A673 (cell line): Measurements from ENCODE around the gene CAPN10. TPM values are rescaled to one million over a fixed set of nuclear protein-coding genes. Genes with fewer than 3 reads are reported as not detected.

Experiments
- BruUV-seq: library from RNA; stranded (reverse); fragments of 400-500 nt; replicated peaks from 2 replicates; lab custom pipeline; 2021; lab: Mats Ljungman, UMichigan
- CTCF ChIA-PET: fragments of 300-600 bp; sonication (Branson Sonifier 250); formaldehyde crosslinking; loops from one replicate; lab custom pipeline; 2022; ENCODE audit warnings: antibody characterized with exemption; lab: Charles Lee
- POLR2A ChIA-PET: fragments of 300-600 bp; sonication (Branson Sonifier 250); formaldehyde crosslinking; loops from one replicate; lab custom pipeline; 2022; ENCODE audit warnings: antibody characterized with exemption; ENCODE audit not compliant: low non-redundant PET; lab: Charles Lee
- DNase-seq: peaks from one replicate; pipeline ENCODE4 v3.0.0-alpha.2; 2015; ENCODE audit warnings: low spot score
- H3K27ac ChIP-seq: fragments of 200-600 bp; sonication (generic); 2 replicates; pipeline ENCODE4 v1.5.1; 2016; ENCODE audit warnings: mixed run types, low read depth, mild to moderate bottlenecking, mixed read lengths, antibody characterized with exemption, low read length; ENCODE audit not compliant: poor library complexity, severe bottlenecking
- H3K27me3 ChIP-seq: fragments of 200-600 bp; sonication (generic); replicated peaks from 2 replicates; pipeline ENCODE4 v1.6.1; 2017; ENCODE audit warnings: mixed run types, low read depth, mild to moderate bottlenecking, mixed read lengths, antibody characterized with exemption, low read length; ENCODE audit not compliant: insufficient read depth, poor library complexity
- H3K36me3 ChIP-seq: fragments of 200-600 bp; sonication (generic); 2 replicates; pipeline ENCODE4 v1.6.1; 2016; ENCODE audit warnings: mixed run types, mild to moderate bottlenecking, mixed read lengths, antibody characterized with exemption, low read length; ENCODE audit not compliant: insufficient read depth, poor library complexity, severe bottlenecking
- H3K4me1 ChIP-seq: fragments of 200-600 bp; sonication (generic); 2 replicates; pipeline ENCODE4 v1.6.1; 2017; ENCODE audit warnings: mixed run types, mild to moderate bottlenecking, mixed read lengths, antibody characterized with exemption, low read length; ENCODE audit not compliant: insufficient read depth, poor library complexity, severe bottlenecking
- H3K4me3 ChIP-seq: fragments of 200-600 bp; sonication (generic); 2 replicates; pipeline ENCODE4 v1.5.1; 2016; ENCODE audit warnings: low read depth, mixed run types, mild to moderate bottlenecking, mixed read lengths, low read length; ENCODE audit not compliant: poor library complexity, severe bottlenecking
- H3K9me3 ChIP-seq: fragments of 200-600 bp; sonication (generic); 2 replicates; pipeline ENCODE4 v1.6.1; 2016; ENCODE audit warnings: mixed run types, low read depth, mild to moderate bottlenecking, mixed read lengths, antibody characterized with exemption, low read length; ENCODE audit not compliant: poor library complexity, severe bottlenecking
- CTCF ChIP-seq: fragments of 300-800, 200-600 bp; sonication (generic); conservative IDR thresholded peaks from 2 replicates; pipeline ENCODE4 v1.5.1; 2017; ENCODE audit warnings: low read depth, mild to moderate bottlenecking, antibody characterized with exemption, low read length, moderate library complexity, mixed read lengths
- EZH2 ChIP-seq: fragments of 200-600 bp; sonication (generic); IDR thresholded peaks from 2 replicates; pipeline ENCODE4 v1.6.1; 2017; ENCODE audit warnings: borderline replicate concordance, low read depth, mild to moderate bottlenecking, mixed read lengths, antibody characterized with exemption, low read length; ENCODE audit not compliant: poor library complexity, severe bottlenecking
- intact Hi-C: fragments of 100-400 bp; cut with micrococcal nuclease; formaldehyde crosslinking; loops from one replicate; pipeline ENCODE4 v1.10.0; 2022; ENCODE audit not compliant: unreplicated experiment
- total RNA-seq: library from RNA; stranded (reverse); gene quantifications from 2 replicates; pipeline ENCODE4 v1.2.3, GENCODE V29; 2021

CAPN10 gene
- total RNA-seq, 1 experiment from 2014 or later: 43.5 TPM

GRCh38 chr2:240567137-240567871, 19.2 kb upstream of the CAPN10 start:
- DNase-seq: no peak
- intact Hi-C loops: no loop called here
- Histone ChIP-seq H3K27ac (peak overlapping the region; percentile 87), H3K9me3 (no peaks in the 10 kb centered on the region), H3K4me3 (peak overlapping the region; percentile 70), H3K36me3 (no peaks in the 10 kb centered on the region), H3K27me3 (no peaks in the 10 kb centered on the region), H3K4me1 (peaks cover 21% of the 10 kb centered on the region)
- ChIA-PET CTCF (interaction anchor here (1.8 kb wide), 1 partner anchor 19 kb away, joined by 14 read pairs; the partner anchor contains the start of gene CAPN10), POLR2A (no interaction called here)
- TF ChIP-seq CTCF: no peak
- no peak for TF ChIP-seq EZH2
- no TSS peak for BruUV-seq

- no TSS peak for BruUV-seq
- H3K36me3 ChIP-seq: no peaks in the 10 kb centered on the region
- H3K4me3 ChIP-seq: peak within 1 kb of the TSS; percentile 71
- peak; percentile 59 for DNase-seq
- H3K27ac ChIP-seq: peak within 1 kb of the TSS; percentile 87
- peaks cover 21% of the 10 kb centered on the region for H3K4me1 ChIP-seq
- TF ChIP-seq CTCF (no peak), EZH2 (no peak)
- H3K9me3 ChIP-seq: no peaks in the 10 kb centered on the region
- no peaks in the 10 kb centered on the region for H3K27me3 ChIP-seq
- intact Hi-C loops: no loop called here
- POLR2A ChIA-PET: no interaction called here
- CTCF ChIA-PET: no interaction called here
Measured at GRCh38 chr2:240567872-240568677, 18.5 kb upstream of the CAPN10 start, which contains the start of gene RNPEPL1. RNPEPL1 (plus strand) TSS chr2:240568484; CDS start chr2:240568587, 103 bp downstream.

GRCh38 chr2:240568678-240569522, 17.6 kb upstream of the CAPN10 start:
- DNase-seq: peak; percentile 69
- TF ChIP-seq CTCF (no peak), EZH2 (no peak)
- no TSS peak for BruUV-seq
- no peaks in the 10 kb centered on the region for H3K9me3 ChIP-seq
- no peaks in the 10 kb centered on the region for H3K27me3 ChIP-seq
- H3K4me1 ChIP-seq: peaks cover 21% of the 10 kb centered on the region
- POLR2A ChIA-PET: no interaction called here
- no peaks in the 10 kb centered on the region for H3K36me3 ChIP-seq
- intact Hi-C loops: no loop called here
- CTCF ChIA-PET: interaction anchor here (0.6 kb wide), 1 partner anchor 1151 kb away, joined by 7 read pairs; no protein-coding TSS in a partner anchor
- peak overlapping the region; percentile 73 for H3K27ac ChIP-seq
- H3K4me3 ChIP-seq: peak overlapping the region; percentile 71
